ENCODE measurements around the gene CREB3L4.

GRCh38 chr1:153938996-153939395 lies 28.7 kb upstream of the CREB3L4 start:
- TF ChIP-seq POLR2AphosphoS5 (IDR thresholded peaks at IDR 0.05; ENCODE audit: insufficient read depth in 1 of 2, low read depth in 1 of 2), result no peak
- TF ChIP-seq, protein P1, sequence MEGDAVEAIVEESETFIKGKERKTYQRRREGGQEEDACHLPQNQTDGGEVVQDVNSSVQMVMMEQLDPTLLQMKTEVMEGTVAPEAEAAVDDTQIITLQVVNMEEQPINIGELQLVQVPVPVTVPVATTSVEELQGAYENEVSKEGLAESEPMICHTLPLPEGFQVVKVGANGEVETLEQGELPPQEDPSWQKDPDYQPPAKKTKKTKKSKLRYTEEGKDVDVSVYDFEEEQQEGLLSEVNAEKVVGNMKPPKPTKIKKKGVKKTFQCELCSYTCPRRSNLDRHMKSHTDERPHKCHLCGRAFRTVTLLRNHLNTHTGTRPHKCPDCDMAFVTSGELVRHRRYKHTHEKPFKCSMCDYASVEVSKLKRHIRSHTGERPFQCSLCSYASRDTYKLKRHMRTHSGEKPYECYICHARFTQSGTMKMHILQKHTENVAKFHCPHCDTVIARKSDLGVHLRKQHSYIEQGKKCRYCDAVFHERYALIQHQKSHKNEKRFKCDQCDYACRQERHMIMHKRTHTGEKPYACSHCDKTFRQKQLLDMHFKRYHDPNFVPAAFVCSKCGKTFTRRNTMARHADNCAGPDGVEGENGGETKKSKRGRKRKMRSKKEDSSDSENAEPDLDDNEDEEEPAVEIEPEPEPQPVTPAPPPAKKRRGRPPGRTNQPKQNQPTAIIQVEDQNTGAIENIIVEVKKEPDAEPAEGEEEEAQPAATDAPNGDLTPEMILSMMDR (IDR thresholded peaks at IDR 0.05), result no peak
- TF ChIP-seq POLR2A (IDR thresholded peaks at IDR 0.05), result no peak
